Measurements from ENCODE around the gene CAPS. TPM values are rescaled to one million over a fixed set of nuclear protein-coding genes. Genes with fewer than 3 reads are reported as not detected.
A peak's percentile ranks its signal among the peaks of the same experiment; 100 is the strongest.

The CAPS gene
- total RNA-seq, 1 donor from 2014 or later = 21.6 TPM

DNA sequence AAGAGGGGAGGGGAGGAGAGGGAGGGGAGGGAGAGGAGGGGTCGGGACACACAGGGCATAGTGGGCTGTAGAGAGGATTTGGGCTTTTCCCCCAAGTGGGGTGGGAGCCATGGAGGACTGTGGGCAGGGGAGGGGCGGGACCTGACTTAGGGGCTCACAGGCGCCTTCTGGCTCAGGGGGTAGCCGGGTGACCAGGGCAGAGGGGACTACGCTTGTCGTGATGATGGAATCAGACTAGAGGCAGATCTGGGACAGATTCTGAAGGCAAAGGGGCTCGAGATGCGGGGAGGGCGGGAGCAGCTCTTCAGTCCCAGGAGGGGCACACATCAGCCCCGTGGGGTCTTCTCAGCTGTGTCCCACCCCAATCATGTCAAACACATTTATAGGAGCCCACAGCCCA is 24.0 kb upstream of the CAPS start:
- intact Hi-C loops (cut with micrococcal nuclease) = no loop called here
- ChIA-PET POLR2A (interaction anchor here (0.5 to 1.0 kb wide), 2 partner anchors 14 to 75 kb away, joined by 3 to 4 read pairs; no protein-coding TSS in a partner anchor), CTCF (no interaction called here)
- H3K36me3 Mint-ChIP-seq (ENCODE audit: low read depth) = peaks cover 10% of the 10 kb centered on the region
- DNase-seq = no peak
- H3K27ac Mint-ChIP-seq = no peak overlapping the region
- TF ChIP-seq, protein P1, sequence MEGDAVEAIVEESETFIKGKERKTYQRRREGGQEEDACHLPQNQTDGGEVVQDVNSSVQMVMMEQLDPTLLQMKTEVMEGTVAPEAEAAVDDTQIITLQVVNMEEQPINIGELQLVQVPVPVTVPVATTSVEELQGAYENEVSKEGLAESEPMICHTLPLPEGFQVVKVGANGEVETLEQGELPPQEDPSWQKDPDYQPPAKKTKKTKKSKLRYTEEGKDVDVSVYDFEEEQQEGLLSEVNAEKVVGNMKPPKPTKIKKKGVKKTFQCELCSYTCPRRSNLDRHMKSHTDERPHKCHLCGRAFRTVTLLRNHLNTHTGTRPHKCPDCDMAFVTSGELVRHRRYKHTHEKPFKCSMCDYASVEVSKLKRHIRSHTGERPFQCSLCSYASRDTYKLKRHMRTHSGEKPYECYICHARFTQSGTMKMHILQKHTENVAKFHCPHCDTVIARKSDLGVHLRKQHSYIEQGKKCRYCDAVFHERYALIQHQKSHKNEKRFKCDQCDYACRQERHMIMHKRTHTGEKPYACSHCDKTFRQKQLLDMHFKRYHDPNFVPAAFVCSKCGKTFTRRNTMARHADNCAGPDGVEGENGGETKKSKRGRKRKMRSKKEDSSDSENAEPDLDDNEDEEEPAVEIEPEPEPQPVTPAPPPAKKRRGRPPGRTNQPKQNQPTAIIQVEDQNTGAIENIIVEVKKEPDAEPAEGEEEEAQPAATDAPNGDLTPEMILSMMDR (IDR thresholded peaks at IDR 0.05) = no peak
- H3K9me3 Mint-ChIP-seq = no peaks in the 10 kb centered on the region
- ATAC-seq (ENCODE audit: low read depth) = no peak
- no peak overlapping the region for H3K4me3 Mint-ChIP-seq
- no peaks in the 10 kb centered on the region for H3K4me1 Mint-ChIP-seq
- peaks cover 8% of the 10 kb centered on the region for H3K27me3 Mint-ChIP-seq

DNA sequence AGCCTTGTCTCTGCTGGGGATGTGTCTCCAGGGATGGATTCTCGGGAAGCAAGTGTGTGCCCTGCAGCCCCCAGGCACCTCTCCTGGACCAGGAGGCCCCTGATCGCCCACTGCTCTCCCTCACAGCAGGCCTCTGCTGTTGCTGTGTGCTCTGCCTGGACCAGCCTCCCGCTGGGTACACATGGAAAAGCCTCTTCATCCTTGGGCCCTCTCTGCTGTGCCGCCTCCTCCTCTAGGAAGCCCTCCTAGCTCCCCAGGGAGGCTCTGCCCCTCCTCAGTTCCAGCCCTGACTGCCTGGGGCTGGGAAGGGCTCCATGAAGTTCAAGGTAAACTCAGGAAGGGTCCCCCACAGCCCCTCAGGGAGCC is 22.5 kb upstream of the CAPS start:
- TF ChIP-seq, protein P1 (IDR thresholded peaks at IDR 0.05) = no peak
- CTCF ChIA-PET = interaction anchor here (0.7 kb wide), 1 partner anchor 17 kb away, joined by 3 read pairs; no protein-coding TSS in a partner anchor
- Mint-ChIP-seq H3K4me1 (no peaks in the 10 kb centered on the region), H3K27ac (no peak overlapping the region), H3K9me3 (no peaks in the 10 kb centered on the region), H3K4me3 (no peak overlapping the region), H3K36me3 (ENCODE audit: low read depth) (peaks cover 25% of the 10 kb centered on the region), H3K27me3 (peaks cover 8% of the 10 kb centered on the region)
- POLR2A ChIA-PET = no interaction called here
- intact Hi-C loops (cut with micrococcal nuclease) = no loop called here
- no peak for ATAC-seq (ENCODE audit: low read depth)
- DNase-seq = no peak

DNA sequence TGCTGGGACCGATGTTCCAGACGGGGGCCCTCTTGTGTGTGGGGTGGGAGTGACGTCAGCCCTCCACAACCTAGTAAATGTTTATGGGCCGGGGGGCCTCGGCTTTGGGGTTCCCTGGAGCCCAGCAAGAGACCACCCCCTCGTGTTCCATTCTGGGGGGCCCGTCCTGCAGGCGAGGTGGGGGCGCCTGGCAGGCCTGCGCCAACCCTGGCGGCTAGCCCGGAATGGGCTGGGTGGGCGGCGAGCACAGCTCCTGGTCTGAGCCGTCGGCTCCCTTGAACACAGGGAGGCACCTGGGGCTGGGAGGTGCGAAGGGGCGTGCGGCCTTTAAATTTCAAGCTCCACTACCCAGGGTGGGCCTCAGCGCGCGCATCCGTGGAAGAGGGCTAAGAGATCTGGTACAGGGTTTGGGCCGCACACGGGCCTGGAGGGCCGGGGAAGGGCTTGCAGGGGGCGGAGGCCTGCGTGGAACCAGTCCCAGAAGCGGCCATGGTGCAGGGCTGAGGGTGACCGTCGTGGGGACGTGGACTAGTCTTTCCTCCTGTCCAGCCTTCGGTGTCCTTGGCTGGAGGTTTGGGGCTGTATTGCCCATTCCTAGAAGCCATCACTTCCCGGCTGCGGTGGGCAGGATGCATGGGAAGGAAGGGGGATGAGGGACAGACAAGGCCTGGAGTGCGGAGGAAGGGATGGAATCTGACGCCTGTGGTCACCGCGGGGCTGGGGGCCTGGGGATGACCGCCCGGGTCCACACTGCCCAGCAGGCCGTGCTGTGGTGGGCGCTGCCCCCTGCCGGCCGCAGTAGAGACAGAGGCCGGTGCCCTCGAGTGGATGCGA is 21.9 kb upstream of the CAPS start:
- intact Hi-C loops (cut with micrococcal nuclease) = loop anchor here (1.0 kb wide), 1 partner anchor 88 kb away; no protein-coding TSS in a partner anchor
- Mint-ChIP-seq H3K27me3 (peaks cover 6% of the 10 kb centered on the region), H3K27ac (no peak overlapping the region), H3K4me1 (no peaks in the 10 kb centered on the region), H3K9me3 (no peaks in the 10 kb centered on the region), H3K36me3 (ENCODE audit: low read depth) (peaks cover 28% of the 10 kb centered on the region), H3K4me3 (no peak overlapping the region)
- TF ChIP-seq, protein P1 (IDR thresholded peaks at IDR 0.05) = no peak
- DNase-seq (no peak), ATAC-seq (ENCODE audit: low read depth) (peak; percentile 27)
- POLR2A ChIA-PET = no interaction called here
- CTCF ChIA-PET = interaction anchor here (0.7 kb wide), 1 partner anchor 16 kb away, joined by 3 read pairs; no protein-coding TSS in a partner anchor

DNA sequence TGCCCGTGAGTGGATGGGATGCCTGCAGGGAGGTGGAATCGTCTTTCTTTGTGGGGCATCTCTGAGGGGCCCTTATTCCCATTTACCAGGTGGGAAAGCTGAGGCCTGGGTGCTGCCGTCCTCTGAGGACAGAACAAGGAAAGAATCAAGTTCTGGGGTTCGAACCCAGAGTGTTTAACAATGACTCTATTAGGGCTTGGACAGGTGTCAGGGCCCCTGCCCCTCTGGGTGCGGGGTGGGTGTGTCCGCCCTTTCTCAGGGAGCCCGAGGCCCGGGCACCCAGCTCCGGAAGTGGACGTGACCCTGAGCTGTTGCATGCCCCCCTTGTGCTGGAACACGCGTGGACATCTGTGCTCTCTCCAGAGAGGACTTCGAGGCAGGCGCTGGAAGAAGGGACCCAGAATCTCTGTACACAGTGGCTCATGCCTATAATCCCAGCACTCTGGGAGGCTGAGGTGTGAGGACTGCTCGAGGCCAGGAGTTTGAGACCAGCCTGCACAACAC is 21.2 kb upstream of the CAPS start:
- ATAC-seq (ENCODE audit: low read depth) = no peak
- TF ChIP-seq, protein P1 (IDR thresholded peaks at IDR 0.05) = no peak
- Mint-ChIP-seq H3K4me3 (no peak overlapping the region), H3K27ac (no peak overlapping the region), H3K27me3 (peaks cover 6% of the 10 kb centered on the region), H3K36me3 (ENCODE audit: low read depth) (peaks cover 28% of the 10 kb centered on the region), H3K9me3 (no peaks in the 10 kb centered on the region), H3K4me1 (no peaks in the 10 kb centered on the region)
- DNase-seq = no peak
- CTCF ChIA-PET = no interaction called here
- intact Hi-C loops (cut with micrococcal nuclease) = loop anchor here (1.0 kb wide), 1 partner anchor 89 kb away; no protein-coding TSS in a partner anchor
- POLR2A ChIA-PET = interaction anchor here (1.0 kb wide), 1 partner anchor 11 kb away, joined by 3 read pairs; the partner anchor contains the start of gene NDUFA11

DNA sequence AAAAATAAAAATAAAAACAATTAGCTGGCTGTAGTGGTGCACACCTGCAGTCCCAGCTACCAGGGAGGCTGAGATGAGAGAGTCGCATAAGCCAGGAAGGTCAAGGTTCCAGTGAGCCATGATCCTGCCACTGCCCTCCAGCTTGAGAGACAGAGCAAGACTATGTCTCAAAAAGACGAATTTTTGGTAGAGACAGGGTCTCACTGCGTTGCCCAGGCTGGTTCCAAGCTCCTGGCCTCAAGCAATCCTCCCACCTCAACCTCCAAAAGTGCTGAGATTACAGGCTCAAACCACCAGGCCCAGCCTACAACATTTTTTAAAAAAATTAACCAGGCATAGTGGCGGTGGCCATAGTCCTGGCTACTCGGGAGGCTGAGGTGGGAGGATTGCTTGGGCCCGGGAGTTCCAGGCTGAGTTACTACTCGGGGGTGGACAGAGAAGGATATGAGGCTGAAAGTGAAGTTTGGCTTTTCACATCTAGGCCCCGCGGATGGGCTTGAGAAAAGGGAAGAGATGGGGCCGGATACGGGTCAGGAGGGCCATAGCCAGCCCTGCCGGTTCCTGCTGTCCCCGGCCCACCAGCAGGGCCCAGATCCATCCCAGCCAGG is 20.7 kb upstream of the CAPS start:
- intact Hi-C loops (cut with micrococcal nuclease) = no loop called here
- ATAC-seq (ENCODE audit: low read depth) (no peak), DNase-seq (no peak)
- Mint-ChIP-seq H3K4me3 (no peak overlapping the region), H3K9me3 (no peaks in the 10 kb centered on the region), H3K36me3 (ENCODE audit: low read depth) (peaks cover 28% of the 10 kb centered on the region), H3K4me1 (peaks cover 2% of the 10 kb centered on the region), H3K27ac (no peak overlapping the region), H3K27me3 (peaks cover 6% of the 10 kb centered on the region)
- TF ChIP-seq, protein P1 (IDR thresholded peaks at IDR 0.05) = no peak
- ChIA-PET POLR2A (interaction anchor here (1.0 kb wide), 1 partner anchor 10 kb away, joined by 3 read pairs; the partner anchor contains the start of gene NDUFA11), CTCF (no interaction called here)

All from activated B cell treated with CpG ODN at 0.5 μM for 24 hours (primary cell).